WTC11 (cell line): ENCODE results near the gene SH3TC2.

Experiments used
- CREB1 ChIP-seq: sonication (generic); formaldehyde crosslinking; IDR thresholded peaks from 2 replicates; pipeline ENCODE4 v1.8.0; 2023; ENCODE audit warnings: mild to moderate bottlenecking, missing genetic modification reagents
- CTCF ChIP-seq: fragments of 200-600 bp; IDR thresholded peaks from 2 replicates; pipeline ENCODE4 v1.8.0; 2022; ENCODE audit warnings: antibody characterized with exemption
- USF2 ChIP-seq: sonication (generic); formaldehyde crosslinking; IDR thresholded peaks from 2 replicates; pipeline ENCODE4 v1.8.1; 2023; ENCODE audit warnings: mild to moderate bottlenecking, missing genetic modification reagents, moderate library complexity

GRCh38 chr5:148960070-148960769 is 102.6 kb downstream of the SH3TC2 start:
- no peak for TF ChIP-seq CTCF
- TF ChIP-seq USF2 (CRISPR knock-in tag), result no peak
- TF ChIP-seq CREB1 (CRISPR knock-in tag), result no peak
